PC-3 (cell line): Measurements from ENCODE around the gene GLT6D1.

Source experiments
- CTCF ChIP-seq: fragments of 300-600 bp; sonication (generic); conservative IDR thresholded peaks from 2 replicates; pipeline ENCODE4 v1.5.1; 2017; ENCODE audit warnings: antibody characterized with exemption, low read depth, mild to moderate bottlenecking, low read length
- EZH2phosphoT487 ChIP-seq: fragments of 300-600 bp; sonication (generic); IDR thresholded peaks from 2 replicates; pipeline ENCODE4 v1.6.1; 2018; ENCODE audit warnings: mild to moderate bottlenecking, antibody characterized with exemption, low read length, borderline replicate concordance

- TF ChIP-seq CTCF (no peak), EZH2phosphoT487 (no peak)
Measured at GRCh38 chr9:135614821-135615665, 24.3 kb downstream of the GLT6D1 start.
